HEK293 (cell line): ENCODE measurements around the gene RASA2.
A peak's percentile ranks its signal among the peaks of the same experiment; 100 is the strongest.
"Not testable (repeated sequence)": the region's sequence is repeated elsewhere in the genome, so short reads cannot be mapped to it uniquely, and the experiment has no call there.

Experiments
- CTCF ChIA-PET: fragments of 350-600 bp; formaldehyde crosslinking; extraction: SDS; loops from one replicate; lab custom pipeline; 2021; ENCODE audit warnings: antibody characterized with exemption; lab: Yijun Ruan, JAX
- POLR2A ChIA-PET: fragments of 300-600 bp; formaldehyde crosslinking; extraction: SDS; loops from one replicate; lab custom pipeline; 2020; ENCODE audit warnings: antibody characterized with exemption, inconsistent platforms; lab: Yijun Ruan, JAX
- H3K27ac ChIP-seq: fragments of 200-500 bp; sonication (Bioruptor generic); 2 replicates; pipeline ENCODE4 v1.5.1; 2014; ENCODE audit warnings: low read depth, low read length, control low read depth, inconsistent platforms; ENCODE audit errors: extremely low read depth
- H3K36me3 ChIP-seq, 2 experiments: fragments of 200-500 bp in 1 of 2; sonication (Bioruptor generic) in 1 of 2; 1 replicate in 1 of 2; 2 replicates in 1 of 2; pipeline ENCODE4 v1.5.1; 2014 to 2017; ENCODE audit warnings: inconsistent platforms in 2 of 2, low read length in 2 of 2; ENCODE audit not compliant: control insufficient read depth in 2 of 2, insufficient read depth in 1 of 2
- H3K4me1 ChIP-seq: fragments of 200-500 bp; sonication (Bioruptor generic); 2 replicates; pipeline ENCODE4 v1.5.1; 2014; ENCODE audit warnings: mild to moderate bottlenecking, low read length, inconsistent platforms; ENCODE audit not compliant: control insufficient read depth, insufficient read depth
- H3K4me3 ChIP-seq: 2 replicates; pipeline ENCODE4 v1.5.1; 2011; ENCODE audit warnings: low read depth, mild to moderate bottlenecking, control low read depth, low read length, moderate library complexity
- H3K9me3 ChIP-seq: fragments of 200-500 bp; sonication (Bioruptor generic); 2 replicates; pipeline ENCODE4 v1.5.1; 2014; ENCODE audit warnings: low read depth, low read length, inconsistent platforms; ENCODE audit not compliant: control insufficient read depth, insufficient read depth
- GLIS1 ChIP-seq: fragments of 450-650 bp; formaldehyde crosslinking; IDR thresholded peaks from 2 replicates; pipeline ENCODE4 v1.5.1; 2016; ENCODE audit warnings: missing biosample characterization, missing genetic modification characterization
- KLF16 ChIP-seq: fragments of 450-650 bp; formaldehyde crosslinking; IDR thresholded peaks from 2 replicates; pipeline ENCODE4 v1.5.1; 2017; ENCODE audit warnings: missing biosample characterization, missing genetic modification characterization
- SETDB1 ChIP-seq: IDR thresholded peaks from one replicate; pipeline ENCODE4 v1.6.1; 2017; ENCODE audit warnings: mild to moderate bottlenecking, low read length, moderate library complexity, mixed read lengths; ENCODE audit not compliant: insufficient read length
- ZFP41 ChIP-seq: fragments of 450-650 bp; formaldehyde crosslinking; IDR thresholded peaks from 2 replicates; pipeline ENCODE4 v1.5.1; 2016; ENCODE audit warnings: missing biosample characterization, missing genetic modification characterization, borderline replicate concordance
- ZNF2 ChIP-seq: fragments of 450-650 bp; formaldehyde crosslinking; IDR thresholded peaks from 2 replicates; pipeline ENCODE4 v1.5.1; 2016; ENCODE audit warnings: missing biosample characterization, missing genetic modification characterization
- ZNF221 ChIP-seq: fragments of 450-650 bp; formaldehyde crosslinking; IDR thresholded peaks from 2 replicates; pipeline ENCODE4 v1.5.1; 2017; ENCODE audit warnings: missing biosample characterization, missing genetic modification characterization, borderline replicate concordance
- ZNF239 ChIP-seq: fragments of 450-650 bp; formaldehyde crosslinking; IDR thresholded peaks from 2 replicates; pipeline ENCODE4 v1.5.1; 2016; ENCODE audit warnings: missing biosample characterization, missing genetic modification characterization
- ZNF274 ChIP-seq, 2 experiments: fragments of 200-500 bp in 1 of 2; fragments of 450-650 bp in 1 of 2; sonication (Bioruptor generic) in 1 of 2; formaldehyde crosslinking in 1 of 2; IDR thresholded peaks; 2 replicates each; pipeline versions ENCODE4 v1.5.1 to v1.6.1; 2014 to 2016; ENCODE audit warnings: borderline replicate concordance in 1 of 2, inconsistent platforms in 1 of 2, low read length in 1 of 2, missing biosample characterization in 1 of 2, missing genetic modification characterization in 1 of 2
- ZNF311 ChIP-seq: fragments of 450-650 bp; formaldehyde crosslinking; IDR thresholded peaks from 2 replicates; pipeline ENCODE4 v1.5.1; 2017; ENCODE audit warnings: missing biosample characterization, missing genetic modification characterization, borderline replicate concordance
- ZNF398 ChIP-seq: fragments of 450-650 bp; formaldehyde crosslinking; IDR thresholded peaks from 2 replicates; pipeline ENCODE4 v1.5.1; 2017; ENCODE audit warnings: missing biosample characterization, missing genetic modification characterization
- ZNF48 ChIP-seq: fragments of 450-650 bp; formaldehyde crosslinking; IDR thresholded peaks from 2 replicates; pipeline ENCODE4 v1.5.1; 2016; ENCODE audit warnings: missing biosample characterization, missing genetic modification characterization
- ZNF518A ChIP-seq: fragments of 450-650 bp; formaldehyde crosslinking; conservative IDR thresholded peaks from 2 replicates; pipeline ENCODE4 v1.5.1; 2016; ENCODE audit warnings: low read depth, missing biosample characterization, missing genetic modification characterization
- ZNF555 ChIP-seq: fragments of 450-650 bp; formaldehyde crosslinking; conservative IDR thresholded peaks from 2 replicates; pipeline ENCODE4 v1.5.1; 2017; ENCODE audit warnings: missing biosample characterization, mild to moderate bottlenecking, missing genetic modification characterization, inconsistent platforms
- ZNF571 ChIP-seq: fragments of 450-650 bp; formaldehyde crosslinking; IDR thresholded peaks from 2 replicates; pipeline ENCODE4 v1.5.0; 2017; ENCODE audit warnings: missing biosample characterization, missing genetic modification characterization
- ZNF670 ChIP-seq: fragments of 450-650 bp; formaldehyde crosslinking; IDR thresholded peaks from 2 replicates; pipeline ENCODE4 v1.5.1; 2016; ENCODE audit warnings: missing biosample characterization, missing genetic modification characterization, low read depth
- ZNF692 ChIP-seq: fragments of 450-650 bp; formaldehyde crosslinking; IDR thresholded peaks from 2 replicates; pipeline ENCODE4 v1.5.1; 2016; ENCODE audit warnings: missing biosample characterization, missing genetic modification characterization

Gene RASA2

GRCh38 chr3:141628334-141628733 is 141.5 kb downstream of the RASA2 start:
- H3K4me3 ChIP-seq, H3K27ac ChIP-seq, CTCF ChIA-PET, POLR2A ChIA-PET, H3K36me3 ChIP-seq, H3K4me1 ChIP-seq, H3K9me3 ChIP-seq: not testable (repeated sequence)

- peak; percentile 47 for TF ChIP-seq SETDB1
- H3K27ac ChIP-seq, CTCF ChIA-PET, H3K36me3 ChIP-seq, H3K4me3 ChIP-seq, H3K9me3 ChIP-seq, POLR2A ChIA-PET, H3K4me1 ChIP-seq: not testable (repeated sequence)
Measured at GRCh38 chr3:141628868-141629441, 142.1 kb downstream of the RASA2 start.

- CTCF ChIA-PET = interaction anchor here (0.6 kb wide), 1 partner anchor 143 kb away, joined by 4 read pairs; no protein-coding TSS in a partner anchor
Measured at GRCh38 chr3:141629976-141630375, 143.1 kb downstream of the RASA2 start.

GRCh38 chr3:141632779-141633374 is 146.1 kb downstream of the RASA2 start:
- Histone ChIP-seq H3K4me3 (no peak overlapping the region), H3K36me3 (no peaks in the 10 kb centered on the region), H3K27ac (no peak overlapping the region), H3K4me1 (no peaks in the 10 kb centered on the region), H3K9me3 (no peaks in the 10 kb centered on the region)
- ChIA-PET CTCF (interaction anchor here (0.7 kb wide), 1 partner anchor 158 kb away, joined by 3 read pairs; no protein-coding TSS in a partner anchor), POLR2A (no interaction called here)
- TF ChIP-seq ZNF239 = no peak
- TF ChIP-seq ZNF692 (tag by site-specific recombination) = no peak
- no peak for TF ChIP-seq ZNF398 (tag by site-specific recombination)
- TF ChIP-seq ZNF2 (tag by site-specific recombination) = no peak
- TF ChIP-seq ZNF274 (IDR thresholded peaks at IDR 0.05; ENCODE audit: low read length) = no peak
- no peak for TF ChIP-seq ZNF274 (tag by site-specific recombination; IDR thresholded peaks at IDR 0.05; ENCODE audit: borderline replicate concordance)

More at GRCh38 chr3:141629976-141630375, 143.1 kb downstream of the RASA2 start:
- TF ChIP-seq ZNF555 = no peak
- TF ChIP-seq ZNF48 (tag by site-specific recombination) = no peak
- TF ChIP-seq ZNF221 (tag by site-specific recombination) = no peak
- TF ChIP-seq KLF16 = no peak
- no peak for TF ChIP-seq GLIS1 (tag by site-specific recombination)
- TF ChIP-seq ZNF311 (tag by site-specific recombination) = no peak
- TF ChIP-seq ZFP41 = no peak
- no peak for TF ChIP-seq ZNF670 (tag by site-specific recombination)
- TF ChIP-seq ZNF518A (tag by site-specific recombination) = no peak
- TF ChIP-seq ZNF571 (tag by site-specific recombination) = no peak
- no peak overlapping the region for H3K4me3 ChIP-seq
- no peaks in the 10 kb centered on the region for H3K36me3 ChIP-seq
- H3K9me3 ChIP-seq = no peaks in the 10 kb centered on the region
- no peak overlapping the region for H3K27ac ChIP-seq
- H3K4me1 ChIP-seq = no peaks in the 10 kb centered on the region
- POLR2A ChIA-PET = no interaction called here
